CD14-positive monocyte (primary cell): Measurements from ENCODE around the gene KLHL4. TPM values are rescaled to one million over a fixed set of nuclear protein-coding genes. Genes with fewer than 3 reads are reported as not detected.

Source experiments
- DNase-seq, 3 donors: peaks; one replicate each; pipeline ENCODE4 v3.0.0-alpha.2; 2011 to 2022
- H2AFZ ChIP-seq: 2 replicates; pipeline ENCODE4 v1.6.0; 2012; ENCODE audit warnings: mild to moderate bottlenecking, low read depth, low read length, inconsistent platforms; ENCODE audit not compliant: insufficient read depth, poor library complexity, severe bottlenecking
- H3K27ac ChIP-seq, 2 donors: 1 replicate in 1 of 2; 2 replicates in 1 of 2; pipeline ENCODE4 v1.5.1; 2012 to 2013; ENCODE audit warnings: low read length in 2 of 2, control low read depth in 1 of 2, inconsistent platforms in 1 of 2, low read depth in 1 of 2, mild to moderate bottlenecking in 1 of 2
- H3K27me3 ChIP-seq, 2 donors: one replicate each; pipeline versions ENCODE4 v1.6.0 to v1.6.1; 2011 to 2013; ENCODE audit warnings: low read length in 2 of 2; ENCODE audit not compliant: control insufficient read depth in 2 of 2, insufficient read depth in 2 of 2
- H3K36me3 ChIP-seq, 2 donors: replicated peaks in 1 of 2; 1 replicate in 1 of 2; 2 replicates in 1 of 2; pipeline versions ENCODE4 v1.5.1 to v1.6.1; 2012 to 2013; ENCODE audit warnings: low read length in 2 of 2, control low read depth in 1 of 2, inconsistent platforms in 1 of 2, mild to moderate bottlenecking in 1 of 2; ENCODE audit not compliant: insufficient read depth in 2 of 2, control insufficient read depth in 1 of 2
- H3K4me1 ChIP-seq, 2 donors: 1 replicate in 1 of 2; 2 replicates in 1 of 2; pipeline versions ENCODE4 v1.5.1 to v1.6.1; 2012 to 2013; ENCODE audit warnings: low read length in 2 of 2, control low read depth in 1 of 2, inconsistent platforms in 1 of 2, mild to moderate bottlenecking in 1 of 2, moderate library complexity in 1 of 2; ENCODE audit not compliant: insufficient read depth in 2 of 2, control insufficient read depth in 1 of 2
- H3K4me2 ChIP-seq: replicated peaks from 2 replicates; pipeline ENCODE3; 2012; ENCODE audit warnings: low read length, moderate library complexity, mild to moderate bottlenecking; ENCODE audit not compliant: poor library complexity, severe bottlenecking; ENCODE audit errors: extremely low read depth
- H3K4me3 ChIP-seq, 3 experiments: fragments of 200-600 bp in 1 of 3; sonication (generic) in 1 of 3; replicated peaks in 1 of 3; 1 replicate in 2 of 3; 2 replicates in 1 of 3; pipeline ENCODE4 v1.5.1; 2011 to 2013; ENCODE audit warnings: low read length in 3 of 3, mild to moderate bottlenecking in 3 of 3, control low read depth in 2 of 3, low read depth in 2 of 3, inconsistent platforms in 1 of 3, moderate library complexity in 1 of 3
- H3K79me2 ChIP-seq: 2 replicates; pipeline ENCODE4 v1.6.0; 2012; ENCODE audit warnings: mild to moderate bottlenecking, control low read depth, inconsistent platforms, low read length, moderate library complexity; ENCODE audit not compliant: insufficient read depth
- H3K9ac ChIP-seq: 2 replicates; pipeline ENCODE4 v1.6.0; 2017; ENCODE audit warnings: low read length, mild to moderate bottlenecking; ENCODE audit not compliant: insufficient read depth, poor library complexity, severe bottlenecking
- H3K9me3 ChIP-seq, 2 donors: replicated peaks in 1 of 2; 1 replicate in 1 of 2; 2 replicates in 1 of 2; pipeline versions ENCODE4 v1.5.1 to v1.6.1; 2012 to 2013; ENCODE audit warnings: low read length in 2 of 2, control low read depth in 1 of 2; ENCODE audit not compliant: control insufficient read depth in 1 of 2, insufficient read depth in 1 of 2
- H4K20me1 ChIP-seq: 2 replicates; pipeline ENCODE4 v1.6.0; 2012; ENCODE audit warnings: mild to moderate bottlenecking, low read length, control low read depth, moderate library complexity; ENCODE audit not compliant: insufficient read depth
- H3K27ac Mint-ChIP-seq, 7 donors: one replicate each; pipeline ENCODE4 v1.8.0; 2020; ENCODE audit warnings: mild to moderate bottlenecking in 7 of 7, mixed read lengths in 7 of 7, moderate library complexity in 6 of 7, inconsistent platforms in 2 of 7
- H3K27me3 Mint-ChIP-seq, 3 donors: one replicate each; pipeline ENCODE4 v1.8.0; 2021 to 2022; ENCODE audit warnings: low read depth in 3 of 3, mild to moderate bottlenecking in 3 of 3, mixed read lengths in 3 of 3, moderate library complexity in 3 of 3, inconsistent platforms in 1 of 3
- H3K36me3 Mint-ChIP-seq, 2 donors: one replicate each; pipeline ENCODE4 v1.8.0; 2020; ENCODE audit warnings: mixed read lengths in 2 of 2, inconsistent platforms in 1 of 2, mild to moderate bottlenecking in 1 of 2
- H3K4me1 Mint-ChIP-seq: one replicate; pipeline ENCODE4 v1.8.0; 2020; ENCODE audit warnings: mild to moderate bottlenecking, mixed read lengths
- H3K4me3 Mint-ChIP-seq, 2 donors: one replicate each; pipeline ENCODE4 v1.8.0; 2020; ENCODE audit warnings: mild to moderate bottlenecking in 2 of 2, mixed read lengths in 2 of 2, moderate library complexity in 1 of 2
- H3K9me3 Mint-ChIP-seq, 7 donors: one replicate each; pipeline ENCODE4 v1.8.0; 2020 to 2022; ENCODE audit warnings: mixed read lengths in 7 of 7, mild to moderate bottlenecking in 6 of 7, moderate library complexity in 6 of 7, inconsistent platforms in 2 of 7
- CTCF ChIP-seq: fragments of 200-600 bp; IDR thresholded peaks from one replicate; pipeline ENCODE4 v1.8.0; 2022; ENCODE audit warnings: antibody characterized with exemption, mild to moderate bottlenecking
- WGBS: methylation state at CpG from one replicate; pipeline ENCODE4 v1.1.5; 2013; ENCODE audit warnings: missing lambda C conversion rate; ENCODE audit not compliant: insufficient coverage; 5-methylcytosine and 5-hydroxymethylcytosine counted together
- intact Hi-C, 2 donors: fragments of 100-400 bp; cut with micrococcal nuclease; formaldehyde crosslinking; loops; one replicate each; pipeline versions ENCODE4 v1.15.0 to v1.15.1; 2023
- polyA plus RNA-seq, 3 donors: library from polyadenylated mRNA; depleted of rRNA in 1 of 3; unstranded in 2 of 3; stranded (reverse) in 1 of 3; fragments of 300-500 nt in 2 of 3; fragments of >200 nt in 1 of 3; fragmentation: Illumina TruSeq in 2 of 3; gene quantifications; 1 replicate in 2 of 3; 2 replicates in 1 of 3; pipeline ENCODE4 v1.2.3, GENCODE V29; 2012 to 2021

KLHL4 gene
- polyA plus RNA-seq, 3 donors: not detected

- TF ChIP-seq CTCF: no peak
- peaks cover 0 to 4% (median 0%) of the 10 kb centered on the region in 7 donors for H3K9me3 Mint-ChIP-seq
- no CpG with 5 or more reads among the region's 1 CpG for WGBS
- H3K9me3 ChIP-seq: no peaks in the 10 kb centered on the region
- no peaks in the 10 kb centered on the region for H3K27me3 Mint-ChIP-seq
- no peak overlapping the region for H3K4me3 Mint-ChIP-seq
- no peaks in the 10 kb centered on the region for H3K79me2 ChIP-seq
- no peak overlapping the region for H2AFZ ChIP-seq
- no peaks in the 10 kb centered on the region for H3K4me1 Mint-ChIP-seq
- intact Hi-C loops: no loop called here
- no peaks in the 10 kb centered on the region for H3K36me3 Mint-ChIP-seq
- H3K27me3 ChIP-seq: no peaks in the 10 kb centered on the region
- H3K36me3 ChIP-seq: no peaks in the 10 kb centered on the region
- no peaks in the 10 kb centered on the region for H3K4me1 ChIP-seq
- no peaks in the 10 kb centered on the region for H4K20me1 ChIP-seq
- H3K27ac ChIP-seq: no peak overlapping the region
- DNase-seq: no peak
- H3K4me2 ChIP-seq: no peak overlapping the region
- H3K9ac ChIP-seq: no peak overlapping the region
- no peak overlapping the region for H3K27ac Mint-ChIP-seq
- H3K4me3 ChIP-seq: no peak overlapping the region
These were observed 175.6 kb downstream of the KLHL4 start for GRCh38 chrX:87693204-87693603.

- WGBS: no CpG with 5 or more reads among the region's 1 CpG
- Histone ChIP-seq H3K27ac (no peak overlapping the region), H3K9me3 (no peaks in the 10 kb centered on the region), H3K4me1 (no peaks in the 10 kb centered on the region), H3K27me3 (no peaks in the 10 kb centered on the region), H3K79me2 (no peaks in the 10 kb centered on the region), H3K4me2 (no peak overlapping the region), H3K36me3 (no peaks in the 10 kb centered on the region), H4K20me1 (no peaks in the 10 kb centered on the region), H3K4me3 (no peak overlapping the region), H3K9ac (no peak overlapping the region), H2AFZ (no peak overlapping the region)
- no peaks in the 10 kb centered on the region for H3K36me3 Mint-ChIP-seq
- no peaks in the 10 kb centered on the region for H3K27me3 Mint-ChIP-seq
- H3K9me3 Mint-ChIP-seq: no peaks in the 10 kb centered on the region
- TF ChIP-seq CTCF: no peak
- no peak for DNase-seq
- intact Hi-C loops: no loop called here
- H3K4me1 Mint-ChIP-seq: no peaks in the 10 kb centered on the region
- no peak overlapping the region for H3K4me3 Mint-ChIP-seq
- no peak overlapping the region for H3K27ac Mint-ChIP-seq
These were observed 179.8 kb downstream of the KLHL4 start for GRCh38 chrX:87697409-87697808.
